GM21367 (cell line): Measurements from ENCODE around the gene TJAP1.
A peak's percentile ranks its signal among the peaks of the same experiment; 100 is the strongest.

Source experiments
- ATAC-seq: cut with Tn5 transposase; IDR thresholded peaks from one replicate; pipeline ENCODE4 v1.9.1; 2021; ENCODE audit not compliant: unreplicated experiment

Gene TJAP1

DNA sequence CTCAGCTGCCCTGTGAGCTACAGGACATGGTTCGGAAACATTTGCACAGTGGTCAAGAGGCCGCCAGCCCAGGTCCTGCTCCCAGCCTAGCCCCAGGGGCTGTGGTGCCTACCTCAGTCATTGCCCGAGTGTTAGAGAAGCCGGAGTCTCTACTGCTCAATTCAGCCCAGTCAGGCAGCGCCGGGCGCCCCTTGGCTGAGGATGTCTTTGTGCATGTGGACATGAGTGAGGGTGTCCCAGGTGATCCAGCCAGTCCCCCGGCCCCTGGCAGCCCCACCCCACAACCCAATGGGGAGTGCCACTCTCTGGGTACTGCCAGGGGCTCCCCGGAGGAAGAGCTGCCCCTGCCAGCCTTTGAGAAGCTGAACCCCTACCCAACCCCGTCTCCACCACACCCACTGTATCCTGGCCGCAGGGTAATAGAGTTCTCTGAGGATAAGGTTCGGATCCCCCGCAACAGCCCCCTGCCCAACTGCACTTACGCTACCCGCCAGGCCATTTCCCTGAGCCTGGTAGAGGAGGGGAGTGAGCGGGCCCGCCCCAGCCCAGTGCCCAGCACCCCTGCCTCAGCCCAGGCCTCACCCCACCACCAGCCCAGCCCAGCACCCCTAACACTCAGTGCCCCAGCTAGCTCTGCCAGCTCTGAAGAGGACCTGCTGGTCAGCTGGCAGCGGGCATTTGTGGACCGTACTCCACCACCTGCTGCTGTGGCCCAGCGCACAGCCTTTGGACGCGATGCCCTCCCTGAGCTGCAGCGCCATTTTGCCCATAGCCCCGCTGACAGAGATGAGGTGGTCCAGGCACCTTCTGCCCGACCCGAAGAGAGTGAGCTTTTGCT lies 27.6 kb downstream of the TJAP1 start:
- no peak for ATAC-seq

- ATAC-seq = no peak
These were observed 28.3 kb downstream of the TJAP1 start for GRCh38 chr6:43505718-43506117.

GRCh38 chr6:43506171-43506570 lies 28.8 kb downstream of the TJAP1 start:
- ATAC-seq = no peak

DNA sequence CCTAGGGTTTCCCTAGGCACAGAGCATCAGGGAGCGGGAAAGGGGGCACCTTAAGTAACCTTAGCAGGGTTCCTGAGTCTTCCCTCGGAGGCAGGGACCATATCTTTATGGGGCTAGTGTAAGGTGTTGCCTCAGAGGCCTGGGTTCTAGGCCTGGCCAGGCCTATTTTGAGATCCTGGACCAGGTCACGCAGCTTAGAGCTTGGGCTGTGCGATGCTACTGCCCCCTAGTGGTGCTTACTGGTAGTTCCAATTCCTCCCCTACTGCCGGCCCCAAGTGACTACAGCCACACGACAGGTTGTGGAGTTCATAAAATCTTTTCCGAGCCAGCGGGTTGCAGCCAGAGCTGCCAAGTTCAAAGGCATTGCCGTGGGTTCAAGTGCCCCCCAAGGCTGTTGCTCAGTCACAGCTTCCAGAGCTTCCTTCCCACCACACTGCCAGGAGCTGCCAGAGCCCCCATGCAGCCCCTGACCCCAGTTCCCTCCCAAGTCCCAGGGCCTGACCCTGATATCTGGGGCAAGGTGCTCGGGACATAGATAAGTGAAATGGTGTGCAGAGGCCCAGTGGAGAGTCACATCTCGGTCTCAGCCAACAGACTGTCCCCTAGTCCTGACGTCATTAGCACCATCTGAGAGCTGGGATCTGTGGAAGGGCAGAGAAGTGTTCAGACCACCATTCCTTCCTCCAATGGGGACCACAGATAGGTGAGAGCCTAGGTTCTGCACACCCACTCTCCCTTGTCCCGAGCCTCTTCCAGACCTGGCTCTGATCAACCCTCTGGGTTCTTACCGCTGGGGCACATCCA lies 29.5 kb downstream of the TJAP1 start:
- no peak for ATAC-seq

DNA sequence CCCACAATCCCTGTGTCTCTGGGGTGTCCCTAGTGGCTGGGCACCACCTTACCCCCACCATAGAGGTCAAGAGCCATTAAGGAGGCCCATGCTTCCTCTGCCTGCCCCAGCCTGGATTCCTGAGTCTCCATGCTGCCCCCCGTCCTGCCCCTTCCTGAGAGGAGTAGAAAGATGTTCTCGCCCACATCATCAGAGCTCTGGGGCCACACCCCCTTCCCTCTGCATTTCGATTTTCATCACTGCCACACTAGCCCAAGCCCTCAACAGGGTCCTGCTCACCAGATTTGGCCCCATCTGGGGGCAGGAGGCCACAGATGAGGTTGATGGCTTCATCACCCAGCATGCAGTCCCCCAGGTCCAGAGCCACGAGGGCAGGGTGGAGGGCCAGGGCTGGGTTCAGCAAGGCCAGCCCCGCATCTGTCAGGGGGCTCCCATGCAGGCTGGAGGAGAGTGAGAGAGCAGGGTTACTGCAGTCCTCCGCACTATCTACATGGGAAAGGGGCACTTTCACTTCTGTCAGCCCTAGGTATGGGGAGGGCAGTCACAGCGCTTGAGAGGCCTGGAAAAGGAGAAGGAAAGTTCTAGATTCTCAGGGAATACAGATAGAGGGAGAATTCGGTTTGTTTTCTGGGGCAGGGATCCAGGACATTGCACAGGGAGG lies 31.2 kb downstream of the TJAP1 start:
- ATAC-seq = no peak

GRCh38 chr6:43509142-43509983 lies 32.0 kb downstream of the TJAP1 start:
- ATAC-seq = no peak

GRCh38 chr6:43509984-43510826 lies 32.8 kb downstream of the TJAP1 start, which contains the start of gene LRRC73:
LRRC73 (minus strand) TSS chr6:43510346; CDS start chr6:43509785, 561 bp downstream.
- peak; percentile 44 for ATAC-seq

- ATAC-seq = no peak
These were observed 33.4 kb downstream of the TJAP1 start for GRCh38 chr6:43510827-43511163.

GRCh38 chr6:43511824-43512415 lies 34.5 kb downstream of the TJAP1 start:
- ATAC-seq = no peak

DNA sequence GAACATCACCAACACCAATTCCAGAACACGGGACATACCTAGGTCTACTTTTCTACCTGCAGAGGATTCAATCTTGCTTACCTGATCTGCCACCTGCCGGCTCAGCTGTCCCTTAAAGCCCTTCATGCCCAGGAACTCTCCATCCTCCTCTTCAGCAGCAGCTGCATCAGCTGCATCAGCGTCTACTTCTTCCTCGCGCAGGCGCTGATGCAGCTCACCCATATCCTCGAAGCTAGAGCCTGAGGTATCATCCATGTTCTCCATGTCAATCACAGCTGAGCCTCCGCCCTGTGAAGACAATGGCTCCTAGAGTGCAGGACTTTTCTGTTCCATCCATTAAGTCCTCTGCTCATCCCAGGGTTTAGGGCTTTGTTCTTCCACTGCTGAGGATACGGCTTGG lies 38.4 kb downstream of the TJAP1 start:
- no peak for ATAC-seq

DNA sequence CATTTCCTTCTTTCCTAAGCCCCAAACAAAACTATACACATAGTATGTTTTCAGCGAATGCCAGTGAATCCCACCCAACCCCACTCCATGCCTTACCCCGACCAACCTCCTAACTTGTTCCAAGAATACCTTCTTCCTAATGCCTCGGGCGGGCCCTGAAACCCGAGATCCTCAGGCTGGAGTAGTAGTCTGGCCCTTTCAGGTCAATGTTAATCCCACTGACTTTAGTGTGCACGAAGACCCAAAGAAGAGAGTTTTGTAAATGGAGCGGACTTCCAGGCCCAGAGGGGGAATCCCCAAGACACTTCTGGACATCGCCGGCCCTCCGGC lies 39.0 kb downstream of the TJAP1 start:
- ATAC-seq = no peak

DNA sequence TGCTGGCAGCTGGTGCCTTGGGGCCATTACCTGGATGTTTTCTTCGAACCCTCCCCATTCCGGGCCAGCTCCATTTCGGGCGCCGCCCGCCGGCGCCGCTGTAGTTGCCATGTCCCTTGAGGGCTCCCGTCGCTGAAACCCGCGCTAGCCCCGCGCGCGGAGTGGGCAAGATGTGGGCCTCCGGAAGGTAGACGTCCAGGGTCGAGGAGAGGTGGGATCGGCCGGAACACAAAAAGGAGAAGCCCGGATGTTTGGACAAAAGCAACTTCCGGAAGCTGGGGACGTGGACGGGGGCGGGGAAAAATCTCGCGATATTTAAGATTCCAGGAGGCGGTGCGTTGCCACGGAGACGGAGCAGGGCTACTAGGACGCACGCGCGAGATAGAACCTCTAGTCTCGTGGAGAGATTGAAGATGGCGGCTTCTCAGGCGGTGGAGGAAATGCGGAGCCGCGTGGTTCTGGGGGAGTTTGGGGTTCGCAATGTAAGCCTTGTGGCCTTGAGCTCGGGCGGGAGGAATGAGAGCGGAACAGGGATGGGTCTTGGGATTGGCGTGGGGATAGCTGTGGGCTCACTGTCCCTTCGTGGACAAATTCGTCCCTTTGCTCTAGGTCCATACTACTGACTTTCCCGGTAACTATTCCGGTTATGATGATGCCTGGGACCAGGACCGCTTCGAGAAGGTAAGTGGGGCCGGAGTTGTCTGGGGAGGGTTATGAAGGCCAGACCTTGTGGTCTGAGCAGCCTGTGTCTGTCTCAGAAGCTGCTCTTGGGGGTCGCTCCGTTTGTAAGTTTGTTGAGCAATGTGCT lies 39.5 kb downstream of the TJAP1 start, which contains the start of the genes POLR1C and YIPF3:
TSS of gene POLR1C (plus strand) at position 393 of the 808 bp plus-strand sequence. CDS start at position 414, 21 bp downstream.
TSS of gene YIPF3 (minus strand) at position 230 of the 808 bp plus-strand sequence. CDS start at position 111, 119 bp downstream.
- ATAC-seq = peak; percentile 58

DNA sequence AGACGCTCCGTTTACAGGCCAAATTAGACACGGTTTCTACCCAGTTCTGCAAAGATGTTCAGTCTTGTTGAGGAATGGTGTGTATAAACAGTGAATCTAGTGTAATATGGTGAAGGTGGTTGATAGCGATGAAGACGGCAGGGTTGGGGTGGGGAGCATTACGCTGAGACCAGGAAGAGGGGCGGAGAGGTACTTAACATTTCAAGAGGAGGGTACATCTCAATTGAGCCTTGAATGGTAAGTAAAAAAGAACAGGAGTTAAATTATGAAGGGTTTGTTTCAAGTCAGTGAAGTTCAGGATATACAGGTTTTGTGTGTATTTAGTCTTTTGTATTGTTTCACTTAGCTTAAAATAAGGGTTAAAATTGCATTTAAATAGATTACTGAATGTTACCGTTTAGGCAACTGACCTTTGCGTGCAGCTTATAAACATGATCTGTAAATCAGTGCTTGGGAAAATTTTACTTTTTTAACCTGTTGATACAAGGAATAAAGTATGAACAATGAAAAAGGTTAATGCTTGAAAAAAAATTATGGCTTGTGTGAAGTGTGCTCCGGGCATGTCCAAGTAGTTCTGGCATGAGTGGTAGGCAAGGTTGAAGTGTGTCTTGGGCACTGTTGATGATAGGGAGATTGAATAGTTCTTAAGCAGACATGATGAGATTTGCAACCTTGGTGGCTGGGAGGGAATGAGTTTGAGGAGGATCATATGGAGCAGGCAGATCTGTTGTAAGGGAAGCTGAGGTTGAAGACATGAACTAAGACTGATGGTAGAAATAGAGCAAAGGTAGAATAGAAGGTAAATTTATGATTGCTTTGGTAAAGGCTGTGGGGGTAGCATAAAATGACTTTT lies 40.4 kb downstream of the TJAP1 start:
- ATAC-seq = no peak

GRCh38 chr6:43520097-43520496 lies 42.7 kb downstream of the TJAP1 start:
- ATAC-seq = no peak

DNA sequence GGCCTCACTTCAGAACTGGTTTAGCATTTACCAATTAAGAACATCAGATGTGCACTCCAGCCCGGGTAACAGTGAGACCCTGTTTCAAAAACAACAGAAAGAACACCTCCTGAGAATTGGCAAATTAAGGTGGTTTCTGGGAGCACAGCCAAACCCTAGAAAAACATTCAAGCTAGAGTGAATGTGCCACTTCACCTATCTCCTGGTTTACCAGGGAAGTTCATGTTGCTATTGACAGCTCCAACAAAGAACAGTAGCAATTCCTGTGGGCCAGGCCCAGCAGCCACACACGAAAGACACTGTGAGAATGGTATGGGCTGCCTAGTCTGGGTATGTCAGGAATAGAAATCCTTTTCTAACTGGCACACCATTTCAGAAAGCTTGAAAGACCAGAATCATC lies 44.5 kb downstream of the TJAP1 start:
- no peak for ATAC-seq

- ATAC-seq = no peak
These were observed 45.3 kb downstream of the TJAP1 start for GRCh38 chr6:43522547-43523261.

DNA sequence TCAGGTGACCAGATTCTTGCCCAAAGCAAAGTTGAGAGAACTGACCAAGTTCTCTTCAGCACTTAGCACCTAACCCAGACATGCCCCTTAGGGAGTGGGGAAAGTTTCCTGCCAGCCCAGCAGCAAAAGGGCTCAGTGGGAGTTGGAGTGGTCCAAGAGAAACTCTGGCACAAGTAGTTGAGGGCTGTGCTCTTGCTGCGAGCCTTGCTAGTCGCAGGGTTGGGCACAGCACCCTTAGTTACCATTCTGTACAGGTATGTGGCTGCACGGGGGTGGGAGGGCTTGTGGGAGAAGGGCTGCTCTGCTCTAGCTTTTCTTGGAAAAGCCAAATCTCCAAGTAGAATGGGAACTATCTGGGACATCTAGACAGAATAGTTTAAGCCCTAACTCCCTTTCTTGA lies 45.9 kb downstream of the TJAP1 start:
- ATAC-seq = no peak
